Activated CD4-positive, alpha-beta T cell treated with anti-CD3 and anti-CD28 coated beads for 36 hours (primary cell): ENCODE data around the gene COPB2. TPM values are rescaled to one million over a fixed set of nuclear protein-coding genes. Genes with fewer than 3 reads are reported as not detected.
"Not testable (repeated sequence)": the region's sequence is repeated elsewhere in the genome, so short reads cannot be mapped to it uniquely, and the experiment has no call there.

ENCODE experiments used
- ATAC-seq: fragments of 200-7000 bp; cut with Tn5 transposase; one replicate; pipeline ENCODE4 v1.10.0; 2021; ENCODE audit warnings: mild to moderate bottlenecking, moderate library complexity
- CTCF ChIA-PET: fragments of 350-600 bp; sonication (Branson Sonifier 250); formaldehyde crosslinking; loops from one replicate; lab custom pipeline; 2021; ENCODE audit warnings: antibody characterized with exemption; lab: Charles Lee
- POLR2A ChIA-PET: fragments of 350-600 bp; sonication (Branson Sonifier 250); formaldehyde crosslinking; loops from one replicate; lab custom pipeline; 2021; ENCODE audit warnings: antibody characterized with exemption, inconsistent platforms; lab: Charles Lee
- DNase-seq: peaks from one replicate; pipeline ENCODE4 v3.0.0-alpha.2; 2020
- H3K27ac Mint-ChIP-seq: one replicate; pipeline ENCODE4 v1.8.0; 2021; ENCODE audit warnings: mixed read lengths
- H3K27me3 Mint-ChIP-seq: one replicate; pipeline ENCODE4 v1.8.0; 2021; ENCODE audit warnings: mixed read lengths
- H3K36me3 Mint-ChIP-seq: one replicate; pipeline ENCODE4 v1.8.0; 2021; ENCODE audit warnings: low read depth, mixed read lengths
- H3K4me1 Mint-ChIP-seq: one replicate; pipeline ENCODE4 v1.8.0; 2021; ENCODE audit warnings: mixed read lengths
- H3K4me3 Mint-ChIP-seq: one replicate; pipeline ENCODE4 v1.8.0; 2021; ENCODE audit warnings: mild to moderate bottlenecking, moderate library complexity, mixed read lengths
- H3K9me3 Mint-ChIP-seq: one replicate; pipeline ENCODE4 v1.8.0; 2021; ENCODE audit warnings: low read depth, mixed read lengths
- intact Hi-C, 2 experiments: fragments of 100-400 bp; cut with DNase I in 1 of 2; cut with micrococcal nuclease in 1 of 2; formaldehyde crosslinking; loops; one replicate each; pipeline versions ENCODE4 v1.14.2 to v1.15.1; 2022 to 2024; cut with DNase I, micrococcal nuclease
- total RNA-seq, 2 experiments: library from RNA; stranded (reverse); gene quantifications; one replicate each; pipeline ENCODE4 v1.2.3, GENCODE V29; 2021

Gene COPB2
- total RNA-seq, 2 experiments from 2014 or later: 90.9 to 99.2 TPM

- no peaks in the 10 kb centered on the region for H3K27me3 Mint-ChIP-seq
- CTCF ChIA-PET: interaction anchor here (1.0 to 3.9 kb wide), 2 partner anchors 10 to 34 kb away, joined by 3 to 16 read pairs; no protein-coding TSS in a partner anchor
- no peak for ATAC-seq
- POLR2A ChIA-PET: no interaction called here
- no peak for DNase-seq
- H3K36me3 Mint-ChIP-seq: peaks cover 12% of the 10 kb centered on the region
- peaks cover 32% of the 10 kb centered on the region for H3K9me3 Mint-ChIP-seq
- no peak overlapping the region for H3K4me3 Mint-ChIP-seq
- intact Hi-C loops: no loop called here
- no peaks in the 10 kb centered on the region for H3K4me1 Mint-ChIP-seq
- no peak overlapping the region for H3K27ac Mint-ChIP-seq
These were observed 28.7 kb upstream of the COPB2 start for GRCh38 chr3:139418144-139418543.

- Mint-ChIP-seq H3K9me3 (peaks cover 45% of the 10 kb centered on the region), H3K27me3 (no peaks in the 10 kb centered on the region), H3K4me1 (no peaks in the 10 kb centered on the region), H3K27ac (no peak overlapping the region), H3K36me3 (peaks cover 10% of the 10 kb centered on the region), H3K4me3 (no peak overlapping the region)
- ChIA-PET POLR2A (no interaction called here), CTCF (interaction anchor here (3.9 kb wide), 1 partner anchor 12 kb away, joined by 16 read pairs; no protein-coding TSS in a partner anchor)
- no peak for ATAC-seq
- intact Hi-C loops: no loop called here
- no peak for DNase-seq
These were observed 26.8 kb upstream of the COPB2 start for GRCh38 chr3:139416275-139416674.

- no peak overlapping the region for H3K4me3 Mint-ChIP-seq
- no peaks in the 10 kb centered on the region for H3K4me1 Mint-ChIP-seq
- DNase-seq: no peak
- ChIA-PET CTCF (no interaction called here), POLR2A (no interaction called here)
- intact Hi-C loops: no loop called here
- H3K36me3 Mint-ChIP-seq: peaks cover 10% of the 10 kb centered on the region
- no peak overlapping the region for H3K27ac Mint-ChIP-seq
- no peaks in the 10 kb centered on the region for H3K27me3 Mint-ChIP-seq
- ATAC-seq: no peak
- peaks cover 46% of the 10 kb centered on the region for H3K9me3 Mint-ChIP-seq
These were observed 25.3 kb upstream of the COPB2 start for GRCh38 chr3:139414608-139415224.

GRCh38 chr3:139412891-139413290 is 23.4 kb upstream of the COPB2 start:
- POLR2A ChIA-PET: not testable (repeated sequence)

GRCh38 chr3:139401155-139401554 is 11.7 kb upstream of the COPB2 start:
- CTCF ChIA-PET, H3K27ac Mint-ChIP-seq, intact Hi-C loops, H3K4me3 Mint-ChIP-seq, H3K4me1 Mint-ChIP-seq, POLR2A ChIA-PET, DNase-seq, H3K27me3 Mint-ChIP-seq, ATAC-seq: not testable (repeated sequence)
- H3K9me3 Mint-ChIP-seq: peaks cover 23% of the 10 kb centered on the region
- peaks cover 23% of the 10 kb centered on the region for H3K36me3 Mint-ChIP-seq

More at GRCh38 chr3:139412891-139413290, 23.4 kb upstream of the COPB2 start:
- DNase-seq, H3K4me1 Mint-ChIP-seq, ATAC-seq, intact Hi-C loops, H3K27ac Mint-ChIP-seq, H3K4me3 Mint-ChIP-seq, H3K27me3 Mint-ChIP-seq, H3K36me3 Mint-ChIP-seq: not testable (repeated sequence)
- H3K9me3 Mint-ChIP-seq: peaks cover 52% of the 10 kb centered on the region
- CTCF ChIA-PET: interaction anchor here (0.7 to 1.0 kb wide), 2 partner anchors 14 to 1378 kb away, joined by 3 to 5 read pairs; no protein-coding TSS in a partner anchor

- ATAC-seq (no peak), DNase-seq (no peak)
- Mint-ChIP-seq H3K36me3 (peaks cover 5% of the 10 kb centered on the region), H3K4me1 (no peaks in the 10 kb centered on the region), H3K27me3 (no peaks in the 10 kb centered on the region), H3K4me3 (no peak overlapping the region), H3K27ac (no peak overlapping the region), H3K9me3 (peaks cover 2% of the 10 kb centered on the region)
- ChIA-PET POLR2A (no interaction called here), CTCF (no interaction called here)
- intact Hi-C loops: no loop called here
These were observed 7.3 kb upstream of the COPB2 start for GRCh38 chr3:139396707-139397106.

- H3K36me3 Mint-ChIP-seq: no peaks in the 10 kb centered on the region
- H3K4me3 Mint-ChIP-seq: no peak overlapping the region
- no peak for DNase-seq
- CTCF ChIA-PET: no interaction called here
- no peaks in the 10 kb centered on the region for H3K9me3 Mint-ChIP-seq
- ATAC-seq: no peak
- H3K27ac Mint-ChIP-seq: no peak overlapping the region
- H3K4me1 Mint-ChIP-seq: peaks cover 11% of the 10 kb centered on the region
- H3K27me3 Mint-ChIP-seq: no peaks in the 10 kb centered on the region
- intact Hi-C loops: no loop called here
- POLR2A ChIA-PET: interaction anchor here (0.6 kb wide), 1 partner anchor 458 kb away, joined by 6 read pairs; no protein-coding TSS in a partner anchor
These were observed 4.7 kb upstream of the COPB2 start for GRCh38 chr3:139394116-139394515.

- ChIA-PET CTCF (interaction anchor here (1.1 to 1.7 kb wide), 3 partner anchors 10 to 69 kb away, joined by 3 to 6 read pairs (median 3); partner anchors contain the start of gene MRPS22), POLR2A (no interaction called here)
- no peaks in the 10 kb centered on the region for H3K9me3 Mint-ChIP-seq
- peak overlapping the region; percentile 97 for H3K27ac Mint-ChIP-seq
- peak overlapping the region; percentile 96 for H3K4me3 Mint-ChIP-seq
- H3K27me3 Mint-ChIP-seq: no peaks in the 10 kb centered on the region
- peaks cover 2% of the 10 kb centered on the region for H3K36me3 Mint-ChIP-seq
- ATAC-seq (peak; percentile 33), DNase-seq (peak; percentile 55)
- peaks cover 45% of the 10 kb centered on the region for H3K4me1 Mint-ChIP-seq
- intact Hi-C loops: loop anchor here (1.0 to 10.0 kb wide), 8 partner anchors 30 to 1842 kb away; partner anchors contain the start of genes MRPS22 (in 2 of the 2), SLC25A36 (in 2 of the 2), CEP70 (in 1 of the 2) and NMNAT3 (in 1 of the 2)
These were observed 461 bp downstream of the COPB2 start for GRCh38 chr3:139388821-139389551.

GRCh38 chr3:139388077-139388476 is 1.4 kb downstream of the COPB2 start:
- peaks cover 49% of the 10 kb centered on the region for H3K4me1 Mint-ChIP-seq
- ChIA-PET POLR2A (no interaction called here), CTCF (interaction anchor here (1.7 kb wide), 1 partner anchor 44 kb away, joined by 6 read pairs; the partner anchor contains the start of gene MRPS22)

GRCh38 chr3:139382291-139382690 is 7.2 kb downstream of the COPB2 start:
- H3K9me3 Mint-ChIP-seq, H3K4me3 Mint-ChIP-seq, H3K27me3 Mint-ChIP-seq, POLR2A ChIA-PET, DNase-seq: not testable (repeated sequence)
- Mint-ChIP-seq H3K36me3 (peaks cover 39% of the 10 kb centered on the region), H3K4me1 (peaks cover 61% of the 10 kb centered on the region), H3K27ac (peak overlapping the region; percentile 15)
- peak; percentile 66 for ATAC-seq
- CTCF ChIA-PET: interaction anchor here (0.6 kb wide), 1 partner anchor 9 kb away, joined by 3 read pairs; no protein-coding TSS in a partner anchor
- intact Hi-C loops: loop anchor here in 1 of 2 experiments (10.0 kb wide), 1 partner anchor 547 kb away; the partner anchor contains the start of gene PIK3CB

More at GRCh38 chr3:139388077-139388476, 1.4 kb downstream of the COPB2 start:
- Mint-ChIP-seq H3K27ac (no peak overlapping the region), H3K36me3 (peaks cover 2% of the 10 kb centered on the region), H3K9me3 (no peaks in the 10 kb centered on the region), H3K4me3 (peak overlapping the region; percentile 96), H3K27me3 (no peaks in the 10 kb centered on the region)
- ATAC-seq (no peak), DNase-seq (no peak)
- intact Hi-C loops: loop anchor here (2.0 to 10.0 kb wide), 4 partner anchors 29 to 1843 kb away; partner anchors contain the start of genes PIK3CB (in 1 of the 2), PXYLP1 (in 1 of the 2) and SLC25A36 (in 1 of the 2)

GRCh38 chr3:139380575-139380974 is 8.9 kb downstream of the COPB2 start:
- no peaks in the 10 kb centered on the region for H3K9me3 Mint-ChIP-seq
- no peak overlapping the region for H3K4me3 Mint-ChIP-seq
- intact Hi-C loops: loop anchor here in 1 of 2 experiments (10.0 kb wide), 1 partner anchor 546 kb away; the partner anchor contains the start of gene PIK3CB
- H3K4me1 Mint-ChIP-seq: peaks cover 47% of the 10 kb centered on the region
- POLR2A ChIA-PET: no interaction called here
- H3K27ac Mint-ChIP-seq: peak overlapping the region; percentile 49
- DNase-seq (no peak), ATAC-seq (peak; percentile 70)
- H3K27me3 Mint-ChIP-seq: no peaks in the 10 kb centered on the region
- CTCF ChIA-PET: no interaction called here
- H3K36me3 Mint-ChIP-seq: peaks cover 44% of the 10 kb centered on the region
